Measurements from ENCODE around the gene KLRF2.

- no peak for TF ChIP-seq CTCF (IDR thresholded peaks at IDR 0.05)
- TF ChIP-seq POLR2AphosphoS5 (IDR thresholded peaks at IDR 0.05), result no peak
- TF ChIP-seq POLR2A (IDR thresholded peaks at IDR 0.05), result no peak
These were observed 45.6 kb downstream of the KLRF2 start for GRCh38 chr12:9926876-9927275.
